Measurements from ENCODE around the gene TSPYL2. TPM values are rescaled to one million over a fixed set of nuclear protein-coding genes. Genes with fewer than 3 reads are reported as not detected.

TSPYL2 gene
- total and polyA plus RNA-seq, 2 donors (not counting 1 experiment from before 2014, with no cell fraction given) = 101 to 126 TPM

- H3K4me1 ChIP-seq (ENCODE audit: control insufficient read depth in 2 of 2, insufficient read depth in 2 of 2, low read length in 2 of 2) = peaks cover 9 to 18% of the 10 kb centered on the region in 2 donors
- H3K4me2 ChIP-seq (replicated peaks; ENCODE audit: low read depth, low read length, poor library complexity, severe bottlenecking) = peak overlapping the region; percentile 83
- WGBS (ENCODE audit: insufficient coverage) = 0% methylated on average over 16 of the region's 31 CpGs
- POLR2A ChIA-PET = interaction anchor here (0.7 to 1.9 kb wide), 5 partner anchors 11 to 961 kb away, joined by 3 to 30 read pairs (median 6); partner anchors contain the start of genes KDM5C and PHF8
- no peak for TF ChIP-seq EZH2 (IDR thresholded peaks at IDR 0.05; ENCODE audit: borderline replicate concordance, insufficient read depth, low read depth, low read length, poor library complexity, severe bottlenecking)
- no peak for TF ChIP-seq CTCF (IDR thresholded peaks at IDR 0.05)
- H2AFZ ChIP-seq (ENCODE audit: insufficient read depth, low read depth, low read length, poor library complexity, severe bottlenecking) = no peak overlapping the region
- H3K4me3 ChIP-seq (ENCODE audit: control extremely low read depth in 1 of 5, extremely low read depth in 1 of 5, insufficient read depth in 1 of 5, low read depth in 2 of 5, low read length in 4 of 5) = peak overlapping the region; percentile 61 to 69 (median 65)
- peak overlapping the region; percentile 96 for H3K27ac Mint-ChIP-seq
- peak overlapping the region; percentile 72 for H3K9ac ChIP-seq (ENCODE audit: low read length)
- H3K36me3 ChIP-seq (replicated peaks in 1 of 2; ENCODE audit: control extremely low read depth in 1 of 2, control insufficient read depth in 1 of 2, extremely low read depth in 1 of 2, insufficient read depth in 2 of 2, low read length in 1 of 2) = peaks cover 0 to 21% of the 10 kb centered on the region in 2 experiments
- peak overlapping the region; percentile 52 to 85 for H3K27ac ChIP-seq (ENCODE audit: low read length in 2 of 2)
- no peaks in the 10 kb centered on the region for H3K9me3 Mint-ChIP-seq (ENCODE audit: insufficient read depth)
- no peaks in the 10 kb centered on the region for H3K27me3 ChIP-seq (replicated peaks in 1 of 4; ENCODE audit: control extremely low read depth in 1 of 4, control insufficient read depth in 3 of 4, insufficient read depth in 4 of 4, low read length in 3 of 4)
- intact Hi-C loops (cut with micrococcal nuclease) = loop anchor here (1.0 to 5.0 kb wide), 4 partner anchors 10 to 1724 kb away; partner anchors contain the start of gene MAGED2
- ATAC-seq (ENCODE audit: low read depth) (no peak), DNase-seq (peak; percentile 21)
- H3K4me1 Mint-ChIP-seq = peaks cover 36% of the 10 kb centered on the region
- H3K4me3 Mint-ChIP-seq = peak overlapping the region; percentile 90
- no peaks in the 10 kb centered on the region for H3K9me3 ChIP-seq (ENCODE audit: control extremely low read depth in 1 of 3, control insufficient read depth in 2 of 3, insufficient read depth in 1 of 3, low read length in 2 of 3)
- peaks cover 11% of the 10 kb centered on the region for H4K20me1 ChIP-seq (ENCODE audit: control insufficient read depth, insufficient read depth, low read length, poor library complexity, severe bottlenecking)
- CTCF ChIA-PET = interaction anchor here (1.3 to 1.5 kb wide), 2 partner anchors 12 to 142 kb away, joined by 3 to 6 read pairs; partner anchors contain the start of gene KDM5C
- no peaks in the 10 kb centered on the region for H3K27me3 Mint-ChIP-seq
- H3K79me2 ChIP-seq (ENCODE audit: control insufficient read depth, insufficient read depth, low read length) = peaks cover 13% of the 10 kb centered on the region
These were observed 828 bp downstream of the TSPYL2 start for GRCh38 chrX:53082773-53083616.
